SK-N-SH treated with all-trans-retinoic acid at 6 μM for 48 hours (cell line): ENCODE measurements around the gene MAGEE2.

Experiments used
- ATAC-seq: fragments of 200-7000 bp; cut with Tn5 transposase; 3 replicates; pipeline ENCODE4 v1.9.1; 2020; ENCODE audit warnings: mild to moderate bottlenecking, moderate library complexity
- ARNTL ChIP-seq: fragments of 450-650 bp; formaldehyde crosslinking; IDR thresholded peaks from 2 replicates; pipeline ENCODE4 v1.5.0; 2020; ENCODE audit warnings: low read depth, mild to moderate bottlenecking, moderate library complexity, borderline replicate concordance
- BACH2 ChIP-seq: fragments of 250-450 bp; sonication (Bioruptor Pico); IDR thresholded peaks from 2 replicates; pipeline ENCODE4 v1.9.0; 2021; ENCODE audit warnings: mild to moderate bottlenecking, borderline replicate concordance
- ESRRG ChIP-seq: fragments of 250-450 bp; sonication (Bioruptor Pico); IDR thresholded peaks from 2 replicates; pipeline ENCODE4 v1.6.1; 2021; ENCODE audit warnings: mild to moderate bottlenecking
- GLIS3 ChIP-seq: fragments of 250-450 bp; sonication (Bioruptor Pico); IDR thresholded peaks from 2 replicates; pipeline ENCODE4 v1.5.0; 2020; ENCODE audit warnings: mild to moderate bottlenecking, moderate library complexity
- ISL1 ChIP-seq: fragments of 250-450 bp; sonication (Bioruptor Pico); IDR thresholded peaks from 2 replicates; pipeline ENCODE4 v2.1.2; 2022; ENCODE audit warnings: mild to moderate bottlenecking, moderate library complexity
- OSR1 ChIP-seq: fragments of 250-450 bp; sonication (Bioruptor Pico); IDR thresholded peaks from 2 replicates; pipeline ENCODE4 v1.8.0; 2022; ENCODE audit warnings: moderate library complexity, mild to moderate bottlenecking, inconsistent platforms
- PPARA ChIP-seq: fragments of 250-450 bp; sonication (Bioruptor Pico); IDR thresholded peaks from 2 replicates; pipeline ENCODE4 v1.5.0; 2020; ENCODE audit warnings: mild to moderate bottlenecking, borderline replicate concordance
- RARB ChIP-seq: fragments of 250-450 bp; sonication (Bioruptor Pico); IDR thresholded peaks from 2 replicates; pipeline ENCODE4 v1.8.0; 2021; ENCODE audit warnings: mild to moderate bottlenecking, moderate library complexity
- SNAI2 ChIP-seq: fragments of 250-450 bp; sonication (Bioruptor Pico); IDR thresholded peaks from 2 replicates; pipeline ENCODE4 v1.5.0; 2020; ENCODE audit warnings: mild to moderate bottlenecking, moderate library complexity
- TCF4 ChIP-seq: fragments of 250-450 bp; sonication (Bioruptor Pico); IDR thresholded peaks from 2 replicates; pipeline ENCODE4 v1.8.0; 2021; ENCODE audit warnings: mild to moderate bottlenecking, moderate library complexity, borderline replicate concordance
- TOX ChIP-seq: fragments of 250-450 bp; sonication (Bioruptor Pico); IDR thresholded peaks from 2 replicates; pipeline ENCODE4 v1.8.0; 2021; ENCODE audit warnings: mild to moderate bottlenecking, moderate library complexity, borderline replicate concordance
- ZC3H10 ChIP-seq: fragments of 250-450 bp; sonication (Bioruptor Pico); IDR thresholded peaks from 2 replicates; pipeline ENCODE4 v1.5.1; 2021; ENCODE audit warnings: mild to moderate bottlenecking, moderate library complexity
- ZFP3 ChIP-seq: fragments of 250-450 bp; sonication (Bioruptor Pico); IDR thresholded peaks from 2 replicates; pipeline ENCODE4 v1.5.0; 2020; ENCODE audit warnings: mild to moderate bottlenecking, moderate library complexity
- ZFP30 ChIP-seq: fragments of 450-650 bp; formaldehyde crosslinking; IDR thresholded peaks from 2 replicates; pipeline ENCODE4 v1.5.0; 2022; ENCODE audit warnings: mild to moderate bottlenecking, moderate library complexity
- ZNF565 ChIP-seq: fragments of 450-650 bp; formaldehyde crosslinking; conservative IDR thresholded peaks from 2 replicates; pipeline ENCODE4 v1.5.0; 2020; ENCODE audit warnings: low read depth, mild to moderate bottlenecking, moderate library complexity
- ZNF70 ChIP-seq: fragments of 450-650 bp; formaldehyde crosslinking; IDR thresholded peaks from 2 replicates; pipeline ENCODE4 v1.5.0; 2020; ENCODE audit warnings: mild to moderate bottlenecking, moderate library complexity
- ZNF8 ChIP-seq: fragments of 450-650 bp; formaldehyde crosslinking; IDR thresholded peaks from 2 replicates; pipeline ENCODE4 v1.5.0; 2020; ENCODE audit warnings: mild to moderate bottlenecking, moderate library complexity
- TF ChIP-seq, protein P1 (sequence below): fragments of 250-450 bp; sonication (Bioruptor Pico); IDR thresholded peaks from 2 replicates; pipeline ENCODE4 v1.5.0; 2020; ENCODE audit warnings: mild to moderate bottlenecking, moderate library complexity
- TF ChIP-seq, protein P2 (sequence below): fragments of 250-450 bp; sonication (Bioruptor Pico); IDR thresholded peaks from 2 replicates; pipeline ENCODE4 v1.5.1; 2020; ENCODE audit warnings: low read depth, mild to moderate bottlenecking, moderate library complexity
- TF ChIP-seq, protein P3 (sequence below): fragments of 250-450 bp; sonication (Bioruptor Pico); IDR thresholded peaks from 2 replicates; pipeline ENCODE4 v1.8.0; 2021; ENCODE audit warnings: low read depth, mild to moderate bottlenecking, moderate library complexity, borderline replicate concordance
- TF ChIP-seq, protein P4 (sequence below): fragments of 250-450 bp; sonication (Bioruptor Pico); IDR thresholded peaks from 2 replicates; pipeline ENCODE4 v1.5.1; 2021; ENCODE audit warnings: mild to moderate bottlenecking, moderate library complexity

The MAGEE2 gene, protein sequence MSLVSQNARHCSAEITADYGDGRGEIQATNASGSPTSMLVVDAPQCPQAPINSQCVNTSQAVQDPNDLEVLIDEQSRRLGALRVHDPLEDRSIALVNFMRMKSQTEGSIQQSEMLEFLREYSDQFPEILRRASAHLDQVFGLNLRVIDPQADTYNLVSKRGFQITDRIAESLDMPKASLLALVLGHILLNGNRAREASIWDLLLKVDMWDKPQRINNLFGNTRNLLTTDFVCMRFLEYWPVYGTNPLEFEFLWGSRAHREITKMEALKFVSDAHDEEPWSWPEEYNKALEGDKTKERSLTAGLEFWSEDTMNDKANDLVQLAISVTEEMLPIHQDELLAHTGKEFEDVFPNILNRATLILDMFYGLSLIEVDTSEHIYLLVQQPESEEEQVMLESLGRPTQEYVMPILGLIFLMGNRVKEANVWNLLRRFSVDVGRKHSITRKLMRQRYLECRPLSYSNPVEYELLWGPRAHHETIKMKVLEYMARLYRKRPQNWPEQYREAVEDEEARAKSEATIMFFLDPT

DNA sequence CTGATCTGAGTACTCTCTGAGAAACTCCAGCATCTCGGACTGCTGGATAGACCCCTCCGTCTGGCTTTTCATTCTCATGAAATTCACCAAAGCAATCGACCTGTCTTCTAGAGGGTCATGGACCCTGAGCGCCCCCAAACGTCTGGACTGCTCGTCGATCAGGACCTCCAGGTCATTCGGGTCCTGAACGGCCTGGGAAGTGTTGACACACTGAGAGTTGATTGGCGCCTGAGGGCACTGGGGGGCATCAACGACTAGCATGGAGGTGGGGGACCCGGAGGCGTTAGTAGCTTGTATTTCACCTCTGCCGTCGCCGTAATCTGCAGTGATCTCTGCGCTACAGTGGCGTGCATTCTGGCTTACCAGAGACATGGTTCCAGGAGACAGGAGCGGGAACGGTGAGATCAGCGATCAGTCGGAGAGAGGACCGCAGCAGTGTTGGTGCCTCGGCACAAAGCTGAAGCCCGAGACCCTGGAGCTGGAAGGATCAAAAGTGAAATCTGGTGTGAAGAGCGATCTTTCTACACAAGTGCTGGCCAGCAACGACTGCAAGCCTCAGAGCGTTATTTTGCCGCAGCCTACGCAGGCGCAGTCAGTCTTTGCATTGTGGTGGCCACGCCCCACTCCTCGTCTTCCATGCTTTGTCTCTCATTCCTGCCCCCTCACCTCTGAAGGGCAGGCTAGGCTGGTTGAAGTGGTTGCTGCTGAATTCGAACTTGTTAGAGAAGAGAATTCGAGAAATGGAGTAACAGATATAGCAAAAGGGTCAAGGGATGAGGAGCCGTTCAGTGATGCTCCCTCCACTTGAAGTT, at the start of gene MAGEE2:
MAGEE2 (minus strand) TSS at position 575 of the 812 bp plus-strand sequence; CDS start at position 372, 203 bp downstream.
- ATAC-seq, result no peak
- TF ChIP-seq ISL1 (CRISPR knock-in tag) (no peak), BACH2 (no peak), ARNTL (CRISPR knock-in tag) (no peak), ZFP30 (CRISPR knock-in tag) (no peak), RARB (no peak), ZNF8 (CRISPR knock-in tag) (no peak), ZC3H10 (no peak), ZNF70 (CRISPR knock-in tag) (no peak), TCF4 (CRISPR knock-in tag) (no peak), PPARA (CRISPR knock-in tag) (no peak)
- TF ChIP-seq, protein P1, sequence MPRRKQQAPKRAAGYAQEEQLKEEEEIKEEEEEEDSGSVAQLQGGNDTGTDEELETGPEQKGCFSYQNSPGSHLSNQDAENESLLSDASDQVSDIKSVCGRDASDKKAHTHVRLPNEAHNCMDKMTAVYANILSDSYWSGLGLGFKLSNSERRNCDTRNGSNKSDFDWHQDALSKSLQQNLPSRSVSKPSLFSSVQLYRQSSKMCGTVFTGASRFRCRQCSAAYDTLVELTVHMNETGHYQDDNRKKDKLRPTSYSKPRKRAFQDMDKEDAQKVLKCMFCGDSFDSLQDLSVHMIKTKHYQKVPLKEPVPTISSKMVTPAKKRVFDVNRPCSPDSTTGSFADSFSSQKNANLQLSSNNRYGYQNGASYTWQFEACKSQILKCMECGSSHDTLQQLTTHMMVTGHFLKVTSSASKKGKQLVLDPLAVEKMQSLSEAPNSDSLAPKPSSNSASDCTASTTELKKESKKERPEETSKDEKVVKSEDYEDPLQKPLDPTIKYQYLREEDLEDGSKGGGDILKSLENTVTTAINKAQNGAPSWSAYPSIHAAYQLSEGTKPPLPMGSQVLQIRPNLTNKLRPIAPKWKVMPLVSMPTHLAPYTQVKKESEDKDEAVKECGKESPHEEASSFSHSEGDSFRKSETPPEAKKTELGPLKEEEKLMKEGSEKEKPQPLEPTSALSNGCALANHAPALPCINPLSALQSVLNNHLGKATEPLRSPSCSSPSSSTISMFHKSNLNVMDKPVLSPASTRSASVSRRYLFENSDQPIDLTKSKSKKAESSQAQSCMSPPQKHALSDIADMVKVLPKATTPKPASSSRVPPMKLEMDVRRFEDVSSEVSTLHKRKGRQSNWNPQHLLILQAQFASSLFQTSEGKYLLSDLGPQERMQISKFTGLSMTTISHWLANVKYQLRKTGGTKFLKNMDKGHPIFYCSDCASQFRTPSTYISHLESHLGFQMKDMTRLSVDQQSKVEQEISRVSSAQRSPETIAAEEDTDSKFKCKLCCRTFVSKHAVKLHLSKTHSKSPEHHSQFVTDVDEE (CRISPR knock-in tag), result no peak
- TF ChIP-seq, protein P2, sequence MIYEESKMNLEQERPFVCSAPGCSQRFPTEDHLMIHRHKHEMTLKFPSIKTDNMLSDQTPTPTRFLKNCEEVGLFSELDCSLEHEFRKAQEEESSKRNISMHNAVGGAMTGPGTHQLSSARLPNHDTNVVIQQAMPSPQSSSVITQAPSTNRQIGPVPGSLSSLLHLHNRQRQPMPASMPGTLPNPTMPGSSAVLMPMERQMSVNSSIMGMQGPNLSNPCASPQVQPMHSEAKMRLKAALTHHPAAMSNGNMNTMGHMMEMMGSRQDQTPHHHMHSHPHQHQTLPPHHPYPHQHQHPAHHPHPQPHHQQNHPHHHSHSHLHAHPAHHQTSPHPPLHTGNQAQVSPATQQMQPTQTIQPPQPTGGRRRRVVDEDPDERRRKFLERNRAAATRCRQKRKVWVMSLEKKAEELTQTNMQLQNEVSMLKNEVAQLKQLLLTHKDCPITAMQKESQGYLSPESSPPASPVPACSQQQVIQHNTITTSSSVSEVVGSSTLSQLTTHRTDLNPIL (CRISPR knock-in tag), result no peak
- TF ChIP-seq, protein P3, sequence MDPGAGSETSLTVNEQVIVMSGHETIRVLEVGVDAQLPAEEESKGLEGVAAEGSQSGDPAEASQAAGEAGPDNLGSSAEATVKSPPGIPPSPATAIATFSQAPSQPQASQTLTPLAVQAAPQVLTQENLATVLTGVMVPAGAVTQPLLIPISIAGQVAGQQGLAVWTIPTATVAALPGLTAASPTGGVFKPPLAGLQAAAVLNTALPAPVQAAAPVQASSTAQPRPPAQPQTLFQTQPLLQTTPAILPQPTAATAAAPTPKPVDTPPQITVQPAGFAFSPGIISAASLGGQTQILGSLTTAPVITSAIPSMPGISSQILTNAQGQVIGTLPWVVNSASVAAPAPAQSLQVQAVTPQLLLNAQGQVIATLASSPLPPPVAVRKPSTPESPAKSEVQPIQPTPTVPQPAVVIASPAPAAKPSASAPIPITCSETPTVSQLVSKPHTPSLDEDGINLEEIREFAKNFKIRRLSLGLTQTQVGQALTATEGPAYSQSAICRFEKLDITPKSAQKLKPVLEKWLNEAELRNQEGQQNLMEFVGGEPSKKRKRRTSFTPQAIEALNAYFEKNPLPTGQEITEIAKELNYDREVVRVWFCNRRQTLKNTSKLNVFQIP (CRISPR knock-in tag), result no peak

DNA sequence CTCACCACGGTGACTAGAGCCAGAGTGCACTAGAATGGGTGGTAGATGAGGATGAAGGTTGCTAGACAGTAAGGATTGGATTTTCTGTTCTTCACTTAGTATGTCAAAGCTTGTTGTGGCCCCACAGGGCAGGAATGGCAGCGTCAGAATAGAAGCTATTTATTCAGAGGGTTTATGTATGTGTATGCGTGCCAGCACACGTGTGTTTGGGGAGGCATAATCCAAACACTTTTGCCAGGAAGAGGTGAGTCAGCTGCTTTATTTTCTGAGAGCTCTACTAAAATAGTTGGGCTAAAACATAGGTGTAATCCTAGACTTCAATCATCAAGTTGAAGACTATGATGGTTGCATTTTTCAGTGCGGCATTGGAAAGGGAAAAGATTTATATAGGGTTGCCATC, 1.2 kb upstream of the MAGEE2 start:
- no peak for ATAC-seq
- TF ChIP-seq PPARA (CRISPR knock-in tag) (no peak), GLIS3 (CRISPR knock-in tag) (no peak), ZNF8 (CRISPR knock-in tag) (no peak), ISL1 (CRISPR knock-in tag) (no peak), OSR1 (CRISPR knock-in tag) (no peak), BACH2 (no peak), RARB (no peak), SNAI2 (CRISPR knock-in tag) (no peak), ZFP30 (CRISPR knock-in tag) (no peak), ESRRG (CRISPR knock-in tag) (no peak), ZNF70 (CRISPR knock-in tag) (no peak), ZFP3 (CRISPR knock-in tag) (no peak), TCF4 (CRISPR knock-in tag) (no peak), TOX (CRISPR knock-in tag) (no peak), ZC3H10 (no peak), ARNTL (CRISPR knock-in tag) (no peak), ZNF565 (CRISPR knock-in tag) (no peak)
- TF ChIP-seq, protein P1 (CRISPR knock-in tag), result no peak
- TF ChIP-seq, protein P3 (CRISPR knock-in tag), result no peak
- TF ChIP-seq, protein P4, sequence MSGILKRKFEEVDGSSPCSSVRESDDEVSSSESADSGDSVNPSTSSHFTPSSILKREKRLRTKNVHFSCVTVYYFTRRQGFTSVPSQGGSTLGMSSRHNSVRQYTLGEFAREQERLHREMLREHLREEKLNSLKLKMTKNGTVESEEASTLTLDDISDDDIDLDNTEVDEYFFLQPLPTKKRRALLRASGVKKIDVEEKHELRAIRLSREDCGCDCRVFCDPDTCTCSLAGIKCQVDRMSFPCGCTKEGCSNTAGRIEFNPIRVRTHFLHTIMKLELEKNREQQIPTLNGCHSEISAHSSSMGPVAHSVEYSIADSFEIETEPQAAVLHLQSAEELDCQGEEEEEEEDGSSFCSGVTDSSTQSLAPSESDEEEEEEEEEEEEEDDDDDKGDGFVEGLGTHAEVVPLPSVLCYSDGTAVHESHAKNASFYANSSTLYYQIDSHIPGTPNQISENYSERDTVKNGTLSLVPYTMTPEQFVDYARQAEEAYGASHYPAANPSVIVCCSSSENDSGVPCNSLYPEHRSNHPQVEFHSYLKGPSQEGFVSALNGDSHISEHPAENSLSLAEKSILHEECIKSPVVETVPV, result no peak
